Keratinocyte (primary cell): ENCODE data around the gene FNBP1.

Source experiments
- EZH2 ChIP-seq: IDR thresholded peaks from one replicate; pipeline ENCODE4 v1.6.1; 2012; ENCODE audit warnings: inconsistent platforms, mild to moderate bottlenecking, low read length, moderate library complexity
- TF ChIP-seq, protein P1 (sequence below), 3 experiments: IDR thresholded peaks in 1 of 3; conservative IDR thresholded peaks in 1 of 3; optimal IDR thresholded peaks in 1 of 3; 2 replicates in 2 of 3; 3 replicates in 1 of 3; pipeline versions ENCODE3 to v1.5.1; 2011; ENCODE audit warnings: low read length in 3 of 3, mild to moderate bottlenecking in 3 of 3, moderate library complexity in 2 of 3, control low read depth in 1 of 3, inconsistent platforms in 1 of 3; ENCODE audit not compliant: insufficient read depth in 2 of 3; ENCODE audit errors: extremely low read depth in 1 of 3

GRCh38 chr9:129886226-129887174 is 156.5 kb downstream of the FNBP1 start:
- TF ChIP-seq, protein P1, sequence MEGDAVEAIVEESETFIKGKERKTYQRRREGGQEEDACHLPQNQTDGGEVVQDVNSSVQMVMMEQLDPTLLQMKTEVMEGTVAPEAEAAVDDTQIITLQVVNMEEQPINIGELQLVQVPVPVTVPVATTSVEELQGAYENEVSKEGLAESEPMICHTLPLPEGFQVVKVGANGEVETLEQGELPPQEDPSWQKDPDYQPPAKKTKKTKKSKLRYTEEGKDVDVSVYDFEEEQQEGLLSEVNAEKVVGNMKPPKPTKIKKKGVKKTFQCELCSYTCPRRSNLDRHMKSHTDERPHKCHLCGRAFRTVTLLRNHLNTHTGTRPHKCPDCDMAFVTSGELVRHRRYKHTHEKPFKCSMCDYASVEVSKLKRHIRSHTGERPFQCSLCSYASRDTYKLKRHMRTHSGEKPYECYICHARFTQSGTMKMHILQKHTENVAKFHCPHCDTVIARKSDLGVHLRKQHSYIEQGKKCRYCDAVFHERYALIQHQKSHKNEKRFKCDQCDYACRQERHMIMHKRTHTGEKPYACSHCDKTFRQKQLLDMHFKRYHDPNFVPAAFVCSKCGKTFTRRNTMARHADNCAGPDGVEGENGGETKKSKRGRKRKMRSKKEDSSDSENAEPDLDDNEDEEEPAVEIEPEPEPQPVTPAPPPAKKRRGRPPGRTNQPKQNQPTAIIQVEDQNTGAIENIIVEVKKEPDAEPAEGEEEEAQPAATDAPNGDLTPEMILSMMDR (optimal IDR thresholded peaks at IDR 0.05 in 1 of 3, IDR thresholded peaks at IDR 0.05 in 1 of 3, conservative IDR thresholded peaks at IDR 0.05 in 1 of 3; ENCODE audit: extremely low read depth in 1 of 3, insufficient read depth in 2 of 3, low read length in 3 of 3) = no peak
- TF ChIP-seq EZH2 = no peak
